Measurements from ENCODE around the gene IRF2.

- TF ChIP-seq CTCF (IDR thresholded peaks at IDR 0.05), result no peak
- TF ChIP-seq POLR2A (IDR thresholded peaks at IDR 0.05), result no peak
Measured at GRCh38 chr4:184450045-184450444, 24.3 kb downstream of the IRF2 start.

Data from adrenal gland (tissue), 5 donors.